AG09309 (cell line): ENCODE data around the gene RGPD8.

Experiments used
- DNase-seq: peaks from one replicate; pipeline ENCODE4 v3.0.0-alpha.2; 2010; ENCODE audit warnings: low read depth
- H3K4me3 ChIP-seq: 2 replicates; pipeline ENCODE4 v1.5.1; 2011; ENCODE audit warnings: mild to moderate bottlenecking, low read depth, low read length, moderate library complexity; ENCODE audit not compliant: control insufficient read depth
- TF ChIP-seq, protein P1 (sequence below): IDR thresholded peaks from 2 replicates; pipeline ENCODE4 v1.5.1; 2011; ENCODE audit warnings: mild to moderate bottlenecking, low read depth, low read length, inconsistent platforms; ENCODE audit not compliant: insufficient read depth, control insufficient read depth; ENCODE audit errors: missing control alignments

RGPD8 gene

DNA sequence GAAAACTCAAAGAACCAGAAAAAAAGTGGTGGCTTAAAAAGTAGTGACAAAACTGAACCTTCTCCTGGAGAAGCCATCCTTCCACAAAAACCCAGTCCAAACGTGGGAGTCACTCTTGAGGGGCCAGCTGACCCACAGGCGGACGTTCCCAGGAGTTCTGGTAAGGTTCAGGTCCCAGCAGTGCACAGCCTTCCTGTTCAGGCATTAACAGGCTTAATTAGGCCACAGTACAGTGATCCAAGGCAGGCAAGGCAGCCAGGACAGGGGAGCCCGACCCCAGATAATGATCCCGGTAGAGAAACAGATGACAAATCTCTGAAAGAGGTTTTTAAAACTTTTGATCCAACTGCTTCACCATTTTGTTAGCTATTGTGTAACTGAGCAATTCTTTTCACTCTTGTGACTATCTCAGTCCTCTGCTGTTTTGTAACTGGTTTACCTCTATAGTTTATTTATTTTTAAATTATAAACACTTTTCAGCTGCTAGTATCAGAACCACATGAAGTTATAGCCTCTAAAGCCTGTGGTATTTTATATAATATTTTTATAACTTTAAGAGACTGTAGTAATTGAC is 101.2 kb downstream of the RGPD8 start:
- TF ChIP-seq, protein P1, sequence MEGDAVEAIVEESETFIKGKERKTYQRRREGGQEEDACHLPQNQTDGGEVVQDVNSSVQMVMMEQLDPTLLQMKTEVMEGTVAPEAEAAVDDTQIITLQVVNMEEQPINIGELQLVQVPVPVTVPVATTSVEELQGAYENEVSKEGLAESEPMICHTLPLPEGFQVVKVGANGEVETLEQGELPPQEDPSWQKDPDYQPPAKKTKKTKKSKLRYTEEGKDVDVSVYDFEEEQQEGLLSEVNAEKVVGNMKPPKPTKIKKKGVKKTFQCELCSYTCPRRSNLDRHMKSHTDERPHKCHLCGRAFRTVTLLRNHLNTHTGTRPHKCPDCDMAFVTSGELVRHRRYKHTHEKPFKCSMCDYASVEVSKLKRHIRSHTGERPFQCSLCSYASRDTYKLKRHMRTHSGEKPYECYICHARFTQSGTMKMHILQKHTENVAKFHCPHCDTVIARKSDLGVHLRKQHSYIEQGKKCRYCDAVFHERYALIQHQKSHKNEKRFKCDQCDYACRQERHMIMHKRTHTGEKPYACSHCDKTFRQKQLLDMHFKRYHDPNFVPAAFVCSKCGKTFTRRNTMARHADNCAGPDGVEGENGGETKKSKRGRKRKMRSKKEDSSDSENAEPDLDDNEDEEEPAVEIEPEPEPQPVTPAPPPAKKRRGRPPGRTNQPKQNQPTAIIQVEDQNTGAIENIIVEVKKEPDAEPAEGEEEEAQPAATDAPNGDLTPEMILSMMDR = no peak
- DNase-seq = no peak
- no peak overlapping the region for H3K4me3 ChIP-seq

DNA sequence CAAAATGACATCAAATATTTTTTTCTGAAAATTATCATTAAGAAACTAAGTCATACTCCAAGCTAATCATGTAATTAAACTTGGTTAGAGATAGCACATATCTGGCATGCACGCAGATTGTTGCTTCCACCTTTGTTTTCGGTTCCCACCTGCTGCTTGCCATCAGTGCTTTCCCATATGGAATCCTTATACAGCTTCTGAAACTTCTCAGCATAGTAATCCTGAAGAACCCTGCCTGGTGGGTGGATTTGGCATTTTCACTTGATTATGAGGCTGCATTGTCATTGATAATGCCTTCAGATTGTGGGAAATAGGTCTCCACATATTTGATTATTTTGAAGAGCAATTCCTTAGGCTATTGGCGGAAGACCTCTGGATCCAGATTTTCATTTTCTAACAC is 110.5 kb downstream of the RGPD8 start:
- DNase-seq = no peak
- no peak overlapping the region for H3K4me3 ChIP-seq
- TF ChIP-seq, protein P1 = no peak

DNA sequence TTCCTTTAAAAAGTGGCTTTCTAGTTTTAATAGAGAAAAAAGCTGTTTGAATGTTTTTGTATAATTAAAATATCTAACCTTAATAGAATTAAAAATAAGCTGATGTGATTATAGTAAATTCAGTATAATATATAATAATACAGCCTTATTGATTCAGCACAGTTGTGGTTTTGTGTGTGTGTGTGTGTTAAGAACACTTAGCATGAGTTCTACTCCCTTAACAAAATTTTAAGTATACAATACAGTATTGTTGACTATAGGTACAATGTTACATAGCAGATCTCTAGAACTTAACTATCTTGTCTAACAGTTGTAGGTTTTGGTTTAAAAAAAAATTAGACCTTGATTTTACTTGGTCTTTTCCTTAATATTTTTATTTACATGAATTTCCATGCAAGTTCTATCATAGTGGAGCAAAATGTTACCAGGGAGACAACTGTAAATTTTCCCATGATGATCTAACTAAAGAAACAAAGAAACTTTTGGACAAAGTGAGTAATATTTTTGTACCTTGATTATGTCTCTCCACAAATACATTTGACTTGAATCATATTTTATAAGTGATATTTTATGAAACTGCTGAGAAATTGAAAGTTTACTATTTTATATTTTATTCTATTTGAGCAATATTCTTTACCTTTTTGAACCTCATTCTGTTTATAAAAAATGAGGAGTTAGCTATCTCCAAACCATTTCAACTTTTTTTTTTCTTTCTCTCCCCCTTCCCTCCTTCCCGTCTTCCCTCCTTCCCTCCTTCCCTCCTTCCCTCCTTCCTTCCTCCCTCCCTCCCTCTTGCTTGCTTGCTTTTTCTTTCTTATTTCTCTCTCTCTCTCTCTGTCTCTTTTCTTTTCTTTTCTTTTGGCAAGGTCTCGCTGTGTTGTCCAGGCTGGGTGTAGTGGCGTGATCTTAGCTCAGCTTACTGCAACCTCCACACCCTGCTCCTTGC is 111.8 kb downstream of the RGPD8 start:
- DNase-seq = no peak
- TF ChIP-seq, protein P1 = no peak

More for the DNA sequence above, 111.8 kb downstream of the RGPD8 start:
- H3K4me3 ChIP-seq = no peak overlapping the region
